GM19324 (cell line): ENCODE measurements around the gene COQ5.

Experiments
- ATAC-seq: cut with Tn5 transposase; IDR thresholded peaks from one replicate; pipeline ENCODE4 v1.9.1; 2021; ENCODE audit warnings: mild to moderate bottlenecking, moderate library complexity; ENCODE audit not compliant: unreplicated experiment, low FRiP score

Gene COQ5

GRCh38 chr12:120485961-120486881, 42.7 kb downstream of the COQ5 start:
- no peak for ATAC-seq

- no peak for ATAC-seq
Measured at GRCh38 chr12:120483621-120484020, 45.3 kb downstream of the COQ5 start.

- ATAC-seq = no peak
Measured at GRCh38 chr12:120481022-120481767, 47.8 kb downstream of the COQ5 start.

- no peak for ATAC-seq
Measured at GRCh38 chr12:120480211-120480610, 48.7 kb downstream of the COQ5 start.

GRCh38 chr12:120479458-120479857, 49.5 kb downstream of the COQ5 start:
- ATAC-seq = no peak

- ATAC-seq = no peak
Measured at GRCh38 chr12:120475643-120476042, 53.3 kb downstream of the COQ5 start.

- no peak for ATAC-seq
Measured at GRCh38 chr12:120474616-120474960, 54.4 kb downstream of the COQ5 start.

- ATAC-seq = no peak
Measured at GRCh38 chr12:120473807-120474615, 54.9 kb downstream of the COQ5 start.

GRCh38 chr12:120472521-120472920, 56.4 kb downstream of the COQ5 start:
- ATAC-seq = no peak

GRCh38 chr12:120470150-120470784, 58.7 kb downstream of the COQ5 start:
- ATAC-seq = no peak

GRCh38 chr12:120469450-120470149, 59.4 kb downstream of the COQ5 start, which contains the start of gene SRSF9:
TSS of gene SRSF9 (minus strand) at chr12:120469748. CDS start at chr12:120469609, 139 bp downstream.
- ATAC-seq = peak; percentile 84

- peak; percentile 34 for ATAC-seq
Measured at GRCh38 chr12:120468821-120469449, 60.0 kb downstream of the COQ5 start.

GRCh38 chr12:120468325-120468820, 60.6 kb downstream of the COQ5 start:
- ATAC-seq = peak; percentile 0

- no peak for ATAC-seq
Measured at GRCh38 chr12:120467439-120467838, 61.5 kb downstream of the COQ5 start.

GRCh38 chr12:120466560-120467315, 62.2 kb downstream of the COQ5 start:
- no peak for ATAC-seq

- ATAC-seq = no peak
Measured at GRCh38 chr12:120465756-120466155, 63.2 kb downstream of the COQ5 start.

GRCh38 chr12:120463712-120464111, 65.2 kb downstream of the COQ5 start:
- ATAC-seq = no peak

- no peak for ATAC-seq
Measured at GRCh38 chr12:120462099-120462640, 66.8 kb downstream of the COQ5 start.
